HepG2 (cell line): ENCODE measurements around the gene OAS3. TPM values are rescaled to one million over a fixed set of nuclear protein-coding genes. Genes with fewer than 3 reads are reported as not detected.
"Not testable (repeated sequence)": the region's sequence is repeated elsewhere in the genome, so short reads cannot be mapped to it uniquely, and the experiment has no call there.

Experiments
- ATAC-seq: fragments of 200-7000 bp; cut with Tn5 transposase; 3 replicates; pipeline ENCODE4 v1.9.1; 2020; ENCODE audit warnings: mild to moderate bottlenecking, moderate library complexity
- BruUV-seq: library from RNA; stranded (reverse); fragments of 400-500 nt; replicated peaks from 2 replicates; lab custom pipeline; 2021; lab: Mats Ljungman, UMichigan
- CTCF ChIA-PET: fragments of 300-600 bp; formaldehyde crosslinking; extraction: SDS; loops from one replicate; lab custom pipeline; 2021; ENCODE audit warnings: low total read pairs, inconsistent platforms, low intra/inter-chr PET ratio; lab: Yijun Ruan, JAX
- POLR2A ChIA-PET: fragments of 350-600 bp; sonication (Branson Sonifier 250); formaldehyde crosslinking; loops from one replicate; lab custom pipeline; 2020; ENCODE audit warnings: antibody characterized with exemption, inconsistent platforms; lab: Yijun Ruan, JAX
- DNase-seq: peaks from one replicate; pipeline ENCODE4 v3.0.0-alpha.2; 2015; ENCODE audit warnings: low spot score
- FAIRE-seq: peaks from 3 replicates; lab custom pipeline; 2011; peaks lifted over from hg19 to GRCh38; lab: Jason Lieb, UNC
- H2AFZ ChIP-seq: one replicate; pipeline ENCODE4 v1.6.1; 2011; ENCODE audit warnings: low read length, inconsistent platforms
- H3K27ac ChIP-seq: fragments of 300-600 bp; 3 replicates; pipeline ENCODE4 v1.8.0; 2011; ENCODE audit warnings: mixed run types, mild to moderate bottlenecking, mixed read lengths, low read length, inconsistent platforms; ENCODE audit not compliant: insufficient read depth; ENCODE audit errors: extremely low read length
- H3K27me3 ChIP-seq, 2 experiments: fragments of 200-600 bp in 1 of 2; 2 replicates in 1 of 2; 3 replicates in 1 of 2; pipeline versions ENCODE4 v1.6.0 to v1.8.0; 2011; ENCODE audit warnings: low read length in 2 of 2, mild to moderate bottlenecking in 2 of 2, moderate library complexity in 2 of 2, inconsistent platforms in 1 of 2; ENCODE audit not compliant: insufficient read depth in 2 of 2, control insufficient read depth in 1 of 2
- H3K36me3 ChIP-seq, 2 experiments: fragments of 200-600 bp in 1 of 2; replicated peaks in 1 of 2; 2 replicates in 1 of 2; 3 replicates in 1 of 2; pipeline versions ENCODE4 v1.5.1 to v1.8.0; 2011; ENCODE audit warnings: low read length in 2 of 2, inconsistent platforms in 1 of 2; ENCODE audit not compliant: insufficient read depth in 2 of 2, control insufficient read depth in 1 of 2
- H3K4me1 ChIP-seq: 2 replicates; pipeline ENCODE4 v1.5.1; 2012; ENCODE audit warnings: low read length, inconsistent platforms; ENCODE audit not compliant: insufficient read depth
- H3K4me2 ChIP-seq: 2 replicates; pipeline ENCODE4 v1.6.0; 2011; ENCODE audit warnings: low read depth, low read length, inconsistent platforms
- H3K4me3 ChIP-seq, 3 experiments: fragments of 200-600 bp in 1 of 3; sonication (generic), shearing (Covaris generic) in 1 of 3; replicated peaks in 1 of 3; 2 replicates each; pipeline ENCODE4 v1.5.1; 2011 to 2016; ENCODE audit warnings: low read length in 3 of 3, inconsistent platforms in 2 of 3, low read depth in 2 of 3, mild to moderate bottlenecking in 2 of 3, control low read depth in 1 of 3, mixed read lengths in 1 of 3; ENCODE audit not compliant: insufficient read depth in 1 of 3
- H3K79me2 ChIP-seq: one replicate; pipeline ENCODE4 v1.6.1; 2011; ENCODE audit warnings: low read length, inconsistent platforms; ENCODE audit not compliant: insufficient read depth
- H3K9ac ChIP-seq: 2 replicates; pipeline ENCODE4 v1.6.0; 2011; ENCODE audit warnings: mild to moderate bottlenecking, low read depth, low read length, inconsistent platforms; ENCODE audit not compliant: insufficient read depth
- H3K9me3 ChIP-seq: 2 replicates; pipeline ENCODE4 v1.5.1; 2012; ENCODE audit warnings: mild to moderate bottlenecking, low read length
- H4K20me1 ChIP-seq: 2 replicates; pipeline ENCODE4 v1.6.0; 2011; ENCODE audit warnings: inconsistent platforms, mild to moderate bottlenecking, low read length, moderate library complexity; ENCODE audit not compliant: insufficient read depth
- BRD4 ChIP-seq: sonication (generic); formaldehyde crosslinking; IDR thresholded peaks from 2 replicates; pipeline ENCODE4 v1.4.0; 2020; ENCODE audit warnings: missing genetic modification reagents
- CCAR2 ChIP-seq: fragments of 200-400 bp; formaldehyde crosslinking; optimal IDR thresholded peaks from 2 replicates; pipeline ENCODE3; 2018; ENCODE audit warnings: low read depth, mild to moderate bottlenecking, low read length, moderate library complexity
- CCDC6 ChIP-seq: sonication (generic); formaldehyde crosslinking; IDR thresholded peaks from 2 replicates; pipeline ENCODE4 v1.8.1; 2022; ENCODE audit warnings: mild to moderate bottlenecking, missing genetic modification reagents, moderate library complexity
- PCBP1 ChIP-seq: fragments of 200-400 bp; formaldehyde crosslinking; IDR thresholded peaks from 2 replicates; pipeline ENCODE4 v1.6.1; 2017; ENCODE audit warnings: mild to moderate bottlenecking, low read depth, low read length, borderline replicate concordance
- PITX1 ChIP-seq: sonication (generic); formaldehyde crosslinking; IDR thresholded peaks from 2 replicates; pipeline ENCODE4 v1.5.1; 2020; ENCODE audit warnings: mild to moderate bottlenecking, missing genetic modification reagents
- POLR2AphosphoS2 ChIP-seq: IDR thresholded peaks from 2 replicates; pipeline ENCODE4 v1.6.1; 2011; ENCODE audit warnings: low read depth, low read length, improper control_type of control experiment
- SP2 ChIP-seq: sonication (generic); formaldehyde crosslinking; IDR thresholded peaks from 2 replicates; pipeline ENCODE4 v1.5.1; 2020; ENCODE audit warnings: mild to moderate bottlenecking, missing genetic modification reagents
- ZNF263 ChIP-seq: sonication (generic); formaldehyde crosslinking; IDR thresholded peaks from 2 replicates; pipeline ENCODE4 v1.4.0; 2020; ENCODE audit warnings: missing genetic modification reagents
- ZNF382 ChIP-seq: sonication (generic); formaldehyde crosslinking; IDR thresholded peaks from 2 replicates; pipeline ENCODE4 v1.5.0; 2020; ENCODE audit warnings: missing genetic modification reagents, mild to moderate bottlenecking, borderline replicate concordance
- ZNF468 ChIP-seq: sonication (generic); formaldehyde crosslinking; IDR thresholded peaks from 2 replicates; pipeline ENCODE4 v1.8.0; 2022; ENCODE audit warnings: mild to moderate bottlenecking, moderate library complexity, missing genetic modification reagents
- ZNF549 ChIP-seq: sonication (generic); formaldehyde crosslinking; IDR thresholded peaks from 2 replicates; pipeline ENCODE4 v1.5.0; 2020; ENCODE audit warnings: missing genetic modification reagents
- ZNF737 ChIP-seq: sonication (generic); formaldehyde crosslinking; IDR thresholded peaks from 2 replicates; pipeline ENCODE4 v1.5.0; 2020; ENCODE audit warnings: missing genetic modification reagents, mild to moderate bottlenecking, borderline replicate concordance
- ZNF83 ChIP-seq: sonication (generic); formaldehyde crosslinking; IDR thresholded peaks from 2 replicates; pipeline ENCODE4 v1.4.0; 2020; ENCODE audit warnings: missing genetic modification reagents, mild to moderate bottlenecking, borderline replicate concordance
- WGBS: methylation state at CpG from one replicate; pipeline ENCODE4 v1.1.6; 2017; ENCODE audit warnings: low lambda C conversion rate; 5-methylcytosine and 5-hydroxymethylcytosine counted together
- in situ Hi-C: cut with HindIII; loops from 2 replicates; pipeline ENCODE4 v1.10.0; 2017; ENCODE audit warnings: low pct_unique_long_range_greater_than_20kb; ENCODE audit not compliant: extremely low pct_ligation_motif_present
- intact Hi-C: fragments of 100-400 bp; cut with micrococcal nuclease; formaldehyde crosslinking; loops from one replicate; pipeline ENCODE4 v1.10.0; 2022; ENCODE audit not compliant: unreplicated experiment
- polyA plus RNA-seq, 8 experiments: library from polyadenylated mRNA; depleted of rRNA in 3 of 8; stranded (reverse) in 7 of 8; unstranded in 1 of 8; fragments of >200 nt; fragmentation: Illumina TruSeq in 4 of 8; extraction: Trizol in 4 of 8; gene quantifications; 2 replicates each; pipeline versions ENCODE4 v1.2.1 to v1.2.3, GENCODE V29; 2011 to 2016; ENCODE audit warnings: low read depth in 4 of 8, missing spikeins in 1 of 8, mixed read lengths in 1 of 8; ENCODE audit not compliant: insufficient read depth in 1 of 8
- total RNA-seq, 5 experiments: library from RNA; depleted of rRNA; stranded (reverse); fragments of >200 nt; fragmentation: Illumina TruSeq; extraction: Trizol; gene quantifications; 2 replicates each; pipeline ENCODE4 v1.2.3, GENCODE V29; 2016; ENCODE audit warnings: low read depth in 1 of 5
- TF ChIP-seq, protein P1 (sequence below): IDR thresholded peaks from 2 replicates; pipeline ENCODE4 v1.6.1; 2016; ENCODE audit warnings: control low read depth
- TF ChIP-seq, protein P2 (sequence below), 2 experiments: sonication (generic) in 1 of 2; formaldehyde crosslinking in 1 of 2; IDR thresholded peaks; 2 replicates each; pipeline versions ENCODE4 v1.5.1 to v1.6.1; 2011 to 2020; ENCODE audit warnings: borderline replicate concordance in 1 of 2, low read depth in 1 of 2, low read length in 1 of 2, mild to moderate bottlenecking in 1 of 2, missing genetic modification reagents in 1 of 2, moderate library complexity in 1 of 2

The OAS3 gene
- total and polyA plus RNA-seq, 2 of the 13 experiments (the other 11 are each of a cell fraction or from before 2014, with no cell fraction given) = 4.8 to 10.5 TPM

DNA sequence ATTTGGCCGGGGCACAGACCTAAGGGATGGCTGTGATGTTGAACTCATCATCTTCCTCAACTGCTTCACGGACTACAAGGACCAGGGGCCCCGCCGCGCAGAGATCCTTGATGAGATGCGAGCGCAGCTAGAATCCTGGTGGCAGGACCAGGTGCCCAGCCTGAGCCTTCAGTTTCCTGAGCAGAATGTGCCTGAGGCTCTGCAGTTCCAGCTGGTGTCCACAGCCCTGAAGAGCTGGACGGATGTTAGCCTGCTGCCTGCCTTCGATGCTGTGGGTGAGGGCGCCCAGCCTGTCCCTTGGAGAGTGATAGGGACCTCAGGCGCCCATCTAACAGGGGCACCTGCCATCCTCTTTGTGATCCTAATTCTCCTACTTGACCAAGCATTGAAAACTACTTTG is 12.4 kb downstream of the OAS3 start (continued):
- TF ChIP-seq ZNF468 (CRISPR knock-in tag) (no peak), ZNF263 (CRISPR knock-in tag) (no peak)

DNA sequence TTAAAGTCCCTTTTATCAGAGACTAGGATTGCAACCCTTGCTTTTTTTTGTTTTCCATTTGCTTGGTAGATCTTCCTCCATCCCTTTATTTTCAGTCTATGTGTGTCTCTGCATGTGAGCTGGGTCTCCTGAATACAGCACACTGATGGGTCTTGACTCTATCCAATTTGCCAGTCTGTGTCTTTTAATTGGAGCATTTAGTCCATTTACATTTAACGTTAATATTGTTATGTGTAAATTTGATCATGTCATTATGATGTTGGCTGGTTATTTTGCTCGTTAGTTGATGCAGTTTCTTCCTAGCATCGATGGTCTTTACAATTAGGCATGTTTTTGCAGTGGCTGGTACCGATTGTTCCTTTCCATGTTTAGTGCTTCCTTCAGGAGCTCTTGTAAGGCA is 18.9 kb downstream of the OAS3 start:
- H3K27me3 ChIP-seq, H3K4me2 ChIP-seq, H2AFZ ChIP-seq, BruUV-seq, H3K9ac ChIP-seq, H3K9me3 ChIP-seq, H3K4me3 ChIP-seq, H3K4me1 ChIP-seq, POLR2A ChIA-PET, DNase-seq, CTCF ChIA-PET, H3K79me2 ChIP-seq, FAIRE-seq, H4K20me1 ChIP-seq, ATAC-seq, H3K27ac ChIP-seq, in situ Hi-C loops, intact Hi-C loops: not testable (repeated sequence)
- peaks cover 2 to 11% of the 10 kb centered on the region in 2 experiments; a peak in 1 of 5 replicates for H3K36me3 ChIP-seq
- 81% methylated on average over 4 of the region's 4 CpGs for WGBS

DNA sequence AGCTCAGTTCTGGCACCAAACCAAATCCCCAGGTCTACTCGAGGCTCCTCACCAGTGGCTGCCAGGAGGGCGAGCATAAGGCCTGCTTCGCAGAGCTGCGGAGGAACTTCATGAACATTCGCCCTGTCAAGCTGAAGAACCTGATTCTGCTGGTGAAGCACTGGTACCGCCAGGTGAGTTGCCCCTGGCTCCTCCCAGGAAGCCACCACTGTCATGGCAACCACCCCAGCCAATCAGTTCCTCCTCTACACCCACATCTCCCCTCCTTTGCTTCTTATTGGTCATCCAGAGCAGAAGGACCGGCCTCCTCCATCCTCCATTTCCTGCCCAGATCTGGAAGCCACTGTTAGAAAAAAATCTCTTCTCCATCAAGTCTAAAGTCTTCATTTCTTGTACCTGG is 22.8 kb downstream of the OAS3 start:
- FAIRE-seq (no peak), DNase-seq (no peak), ATAC-seq (no peak)
- Histone ChIP-seq H3K4me3 (no peak overlapping the region), H3K36me3 (peaks cover 8 to 25% of the 10 kb centered on the region in 2 experiments; a peak in 3 of 5 replicates), H3K27me3 (no peaks in the 10 kb centered on the region), H2AFZ (no peak overlapping the region), H3K4me2 (no peak overlapping the region), H4K20me1 (no peaks in the 10 kb centered on the region), H3K79me2 (no peaks in the 10 kb centered on the region), H3K27ac (no peak overlapping the region), H3K9me3 (no peaks in the 10 kb centered on the region), H3K4me1 (peaks cover 4% of the 10 kb centered on the region; the same call in 1 of the 2 replicates), H3K9ac (no peak overlapping the region)
- POLR2A ChIA-PET = no interaction called here
- CTCF ChIA-PET = no interaction called here
- 59% methylated on average over 3 of the region's 7 CpGs for WGBS
- in situ Hi-C loops = no loop called here
- no TSS peak for BruUV-seq
- intact Hi-C loops = no loop called here
- TF ChIP-seq CCAR2 (no peak), BRD4 (CRISPR knock-in tag) (no peak), ZNF737 (CRISPR knock-in tag) (no peak), ZNF549 (CRISPR knock-in tag) (no peak), ZNF83 (CRISPR knock-in tag) (no peak), ZNF382 (no peak), PITX1 (CRISPR knock-in tag) (no peak), CCDC6 (CRISPR knock-in tag) (no peak), PCBP1 (no peak), POLR2AphosphoS2 (no peak), SP2 (CRISPR knock-in tag) (no peak)
- TF ChIP-seq, protein P1, sequence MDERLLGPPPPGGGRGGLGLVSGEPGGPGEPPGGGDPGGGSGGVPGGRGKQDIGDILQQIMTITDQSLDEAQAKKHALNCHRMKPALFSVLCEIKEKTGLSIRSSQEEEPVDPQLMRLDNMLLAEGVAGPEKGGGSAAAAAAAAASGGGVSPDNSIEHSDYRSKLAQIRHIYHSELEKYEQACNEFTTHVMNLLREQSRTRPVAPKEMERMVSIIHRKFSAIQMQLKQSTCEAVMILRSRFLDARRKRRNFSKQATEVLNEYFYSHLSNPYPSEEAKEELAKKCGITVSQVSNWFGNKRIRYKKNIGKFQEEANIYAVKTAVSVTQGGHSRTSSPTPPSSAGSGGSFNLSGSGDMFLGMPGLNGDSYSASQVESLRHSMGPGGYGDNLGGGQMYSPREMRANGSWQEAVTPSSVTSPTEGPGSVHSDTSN (CRISPR knock-in tag) = no peak
- TF ChIP-seq, protein P2, sequence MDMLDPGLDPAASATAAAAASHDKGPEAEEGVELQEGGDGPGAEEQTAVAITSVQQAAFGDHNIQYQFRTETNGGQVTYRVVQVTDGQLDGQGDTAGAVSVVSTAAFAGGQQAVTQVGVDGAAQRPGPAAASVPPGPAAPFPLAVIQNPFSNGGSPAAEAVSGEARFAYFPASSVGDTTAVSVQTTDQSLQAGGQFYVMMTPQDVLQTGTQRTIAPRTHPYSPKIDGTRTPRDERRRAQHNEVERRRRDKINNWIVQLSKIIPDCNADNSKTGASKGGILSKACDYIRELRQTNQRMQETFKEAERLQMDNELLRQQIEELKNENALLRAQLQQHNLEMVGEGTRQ (IDR thresholded peaks at IDR 0.05; ENCODE audit: low read depth, low read length) = no peak
- TF ChIP-seq, protein P2 (CRISPR knock-in tag; IDR thresholded peaks at IDR 0.05; ENCODE audit: borderline replicate concordance) = no peak
